ENCODE data around the gene ALOX5AP. TPM values are rescaled to one million over a fixed set of nuclear protein-coding genes. Genes with fewer than 3 reads are reported as not detected.

The ALOX5AP gene
- total and polyA plus RNA-seq, 2 experiments from 2014 or later, result 3.3 to 17.2 TPM

DNA sequence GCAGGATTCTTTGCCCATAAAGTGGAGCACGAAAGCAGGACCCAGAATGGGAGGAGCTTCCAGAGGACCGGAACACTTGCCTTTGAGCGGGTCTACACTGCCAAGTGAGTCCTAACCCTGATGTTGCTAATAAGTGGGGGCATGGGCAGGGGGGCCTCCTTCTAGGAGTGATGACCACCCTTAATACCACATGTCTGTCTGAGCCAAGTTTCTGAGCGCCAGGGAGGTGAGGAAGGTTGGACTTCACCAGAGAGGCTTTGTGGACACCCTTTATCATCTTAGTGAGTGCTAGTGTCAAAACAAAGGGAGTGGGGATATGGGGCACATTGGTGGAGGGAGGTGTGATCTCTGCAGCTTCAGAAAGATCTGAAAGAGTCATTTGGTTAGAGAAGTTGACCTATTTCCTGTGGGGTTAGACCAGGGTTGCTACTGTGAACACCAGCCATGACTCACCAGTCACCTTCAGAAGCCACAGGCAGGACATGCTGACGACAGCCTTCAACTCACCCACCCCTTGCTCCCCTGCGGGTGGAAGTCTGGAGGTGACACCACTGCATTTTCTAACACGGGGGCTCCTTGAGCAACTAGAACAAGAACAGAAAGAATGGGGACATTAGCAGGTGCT lies 8.8 kb downstream of the ALOX5AP start:
- Histone ChIP-seq H3K27ac (peak overlapping the region; percentile 75), H3K36me3 (replicated peaks; ENCODE audit: insufficient read depth, low read depth) (no peaks in the 10 kb centered on the region), H4K20me1 (ENCODE audit: insufficient read depth, poor library complexity, severe bottlenecking) (no peaks in the 10 kb centered on the region), H3K9me3 (ENCODE audit: low read depth) (no peaks in the 10 kb centered on the region), H3K4me1 (ENCODE audit: insufficient read depth) (peaks cover 31% of the 10 kb centered on the region), H3K4me2 (peak overlapping the region; percentile 1), H3K27me3 (no peaks in the 10 kb centered on the region), H3K9me2 (replicated peaks; ENCODE audit: insufficient read depth) (no peaks in the 10 kb centered on the region), H3K79me2 (no peaks in the 10 kb centered on the region), H3K4me3 (no peak overlapping the region), H2AFZ (no peak overlapping the region)
- TF ChIP-seq EZH2phosphoT487 (IDR thresholded peaks at IDR 0.05; ENCODE audit: low read depth, severe bottlenecking, unreplicated experiment) (no peak), EZH2 (IDR thresholded peaks at IDR 0.05; ENCODE audit: borderline replicate concordance) (no peak)
- TF ChIP-seq, protein P1, sequence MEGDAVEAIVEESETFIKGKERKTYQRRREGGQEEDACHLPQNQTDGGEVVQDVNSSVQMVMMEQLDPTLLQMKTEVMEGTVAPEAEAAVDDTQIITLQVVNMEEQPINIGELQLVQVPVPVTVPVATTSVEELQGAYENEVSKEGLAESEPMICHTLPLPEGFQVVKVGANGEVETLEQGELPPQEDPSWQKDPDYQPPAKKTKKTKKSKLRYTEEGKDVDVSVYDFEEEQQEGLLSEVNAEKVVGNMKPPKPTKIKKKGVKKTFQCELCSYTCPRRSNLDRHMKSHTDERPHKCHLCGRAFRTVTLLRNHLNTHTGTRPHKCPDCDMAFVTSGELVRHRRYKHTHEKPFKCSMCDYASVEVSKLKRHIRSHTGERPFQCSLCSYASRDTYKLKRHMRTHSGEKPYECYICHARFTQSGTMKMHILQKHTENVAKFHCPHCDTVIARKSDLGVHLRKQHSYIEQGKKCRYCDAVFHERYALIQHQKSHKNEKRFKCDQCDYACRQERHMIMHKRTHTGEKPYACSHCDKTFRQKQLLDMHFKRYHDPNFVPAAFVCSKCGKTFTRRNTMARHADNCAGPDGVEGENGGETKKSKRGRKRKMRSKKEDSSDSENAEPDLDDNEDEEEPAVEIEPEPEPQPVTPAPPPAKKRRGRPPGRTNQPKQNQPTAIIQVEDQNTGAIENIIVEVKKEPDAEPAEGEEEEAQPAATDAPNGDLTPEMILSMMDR (IDR thresholded peaks at IDR 0.05; ENCODE audit: poor library complexity), result no peak
- 72% methylated on average over 7 of the region's 7 CpGs for WGBS (ENCODE audit: low lambda C conversion rate, missing lambda C conversion rate)
- peak; percentile 32 for DNase-seq (ENCODE audit: low spot score)

DNA sequence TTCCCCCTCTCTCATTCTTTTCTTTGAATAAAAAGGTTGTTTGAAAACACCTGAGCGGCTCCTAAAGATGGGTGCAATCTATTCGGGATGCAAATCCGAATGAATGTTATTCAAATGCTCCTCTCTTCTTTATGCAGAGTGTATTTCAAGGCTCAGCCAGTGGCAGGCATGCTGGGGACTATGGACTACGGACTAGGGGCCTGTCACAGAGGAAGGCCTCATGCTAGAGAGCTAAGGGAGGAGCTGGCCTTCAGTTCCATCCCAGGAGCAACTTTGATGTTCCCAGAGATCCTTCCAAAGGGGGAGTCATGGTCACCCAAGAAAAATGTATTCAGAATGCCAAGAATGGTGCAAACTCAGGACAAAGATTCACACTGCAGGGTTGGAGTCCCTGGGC lies 9.3 kb downstream of the ALOX5AP start:
- Histone ChIP-seq H3K9me3 (ENCODE audit: low read depth) (no peaks in the 10 kb centered on the region), H3K36me3 (replicated peaks; ENCODE audit: insufficient read depth, low read depth) (no peaks in the 10 kb centered on the region), H3K79me2 (no peaks in the 10 kb centered on the region), H3K27me3 (no peaks in the 10 kb centered on the region), H3K27ac (peak overlapping the region; percentile 75), H4K20me1 (ENCODE audit: insufficient read depth, poor library complexity, severe bottlenecking) (no peaks in the 10 kb centered on the region), H2AFZ (no peak overlapping the region), H3K4me2 (no peak overlapping the region), H3K9me2 (replicated peaks; ENCODE audit: insufficient read depth) (no peaks in the 10 kb centered on the region), H3K4me3 (no peak overlapping the region), H3K4me1 (ENCODE audit: insufficient read depth) (peaks cover 31% of the 10 kb centered on the region)
- DNase-seq (ENCODE audit: low spot score), result no peak
- 93% methylated on average over 4 of the region's 4 CpGs for WGBS (ENCODE audit: low lambda C conversion rate, missing lambda C conversion rate)
- no peak for TF ChIP-seq EZH2phosphoT487 (IDR thresholded peaks at IDR 0.05; ENCODE audit: low read depth, severe bottlenecking, unreplicated experiment)
- TF ChIP-seq, protein P1 (IDR thresholded peaks at IDR 0.05; ENCODE audit: poor library complexity), result no peak
- no peak for TF ChIP-seq EZH2 (IDR thresholded peaks at IDR 0.05; ENCODE audit: borderline replicate concordance)

- Histone ChIP-seq H4K20me1 (ENCODE audit: insufficient read depth, poor library complexity, severe bottlenecking) (no peaks in the 10 kb centered on the region), H3K27ac (no peak overlapping the region), H3K27me3 (no peaks in the 10 kb centered on the region), H3K79me2 (no peaks in the 10 kb centered on the region), H3K4me3 (no peak overlapping the region), H3K4me1 (ENCODE audit: insufficient read depth) (peaks cover 20% of the 10 kb centered on the region), H3K9me2 (replicated peaks; ENCODE audit: insufficient read depth) (no peaks in the 10 kb centered on the region), H3K9me3 (ENCODE audit: low read depth) (no peaks in the 10 kb centered on the region), H3K36me3 (replicated peaks; ENCODE audit: insufficient read depth, low read depth) (no peaks in the 10 kb centered on the region), H3K4me2 (peak overlapping the region; percentile 51), H2AFZ (no peak overlapping the region)
- TF ChIP-seq, protein P1 (IDR thresholded peaks at IDR 0.05; ENCODE audit: poor library complexity), result no peak
- WGBS (ENCODE audit: low lambda C conversion rate, missing lambda C conversion rate), result 54% methylated on average over 9 of the region's 9 CpGs
- peak; percentile 24 for DNase-seq (ENCODE audit: low spot score)
Measured at GRCh38 chr13:30745906-30746686, 10.8 kb downstream of the ALOX5AP start.
